Endothelial cell of umbilical vein (primary cell): ENCODE results near the gene NUP153.

Experiments used
- EZH2 ChIP-seq: IDR thresholded peaks from 2 replicates; pipeline ENCODE4 v1.6.1; 2012; ENCODE audit warnings: borderline replicate concordance, low read depth, mild to moderate bottlenecking, moderate library complexity, low read length, inconsistent platforms; ENCODE audit not compliant: severe bottlenecking
- POLR2A ChIP-seq: IDR thresholded peaks from 2 replicates; pipeline ENCODE4 v1.6.1; 2012; ENCODE audit warnings: low read depth, mild to moderate bottlenecking, control low read depth, low read length
- POLR2AphosphoS5 ChIP-seq: IDR thresholded peaks from 2 replicates; pipeline ENCODE4 v1.6.1; 2012; ENCODE audit warnings: low read depth, mild to moderate bottlenecking, control low read depth, low read length, moderate library complexity; ENCODE audit not compliant: insufficient read depth
- TF ChIP-seq, protein P1 (sequence below), 2 donors: IDR thresholded peaks; 1 replicate in 1 of 2; 2 replicates in 1 of 2; pipeline ENCODE4 v1.5.1; 2011; ENCODE audit warnings: low read length in 2 of 2, mild to moderate bottlenecking in 2 of 2, moderate library complexity in 2 of 2, control low read depth in 1 of 2, inconsistent platforms in 1 of 2, low read depth in 1 of 2; ENCODE audit not compliant: insufficient read depth in 1 of 2; ENCODE audit errors: extremely low read depth in 1 of 2

DNA sequence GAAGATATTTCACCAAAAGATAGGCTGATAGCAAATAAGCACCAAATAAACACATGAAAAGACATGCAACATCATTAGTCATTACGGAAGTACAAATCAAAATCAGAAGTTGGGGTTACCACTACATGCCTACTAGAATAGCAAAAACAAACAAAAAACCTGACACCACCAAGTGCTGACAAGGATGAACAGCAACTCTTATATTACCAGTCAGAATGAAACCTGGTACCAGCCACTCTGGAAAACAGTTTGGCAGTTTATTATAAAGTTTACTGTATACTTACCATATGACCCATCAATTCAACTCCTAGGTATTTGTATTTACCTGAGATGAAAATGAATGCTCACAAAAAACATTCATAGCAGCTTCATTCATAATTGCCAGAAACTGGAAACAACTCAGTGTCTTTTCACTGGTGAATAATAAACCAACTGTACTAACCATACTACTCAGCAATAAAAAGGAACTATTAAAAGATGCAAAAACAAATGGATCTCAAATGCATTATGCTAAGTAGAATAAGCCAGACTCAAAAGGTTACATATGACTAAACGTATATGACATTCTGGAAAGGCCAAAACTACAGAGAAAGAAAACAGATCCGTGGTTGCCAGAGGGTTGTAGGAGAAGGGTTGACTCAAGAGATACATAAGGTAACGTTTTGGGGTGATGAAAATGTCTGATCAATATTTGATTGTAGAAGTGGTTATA is 33.0 kb downstream of the NUP153 start:
- TF ChIP-seq, protein P1, sequence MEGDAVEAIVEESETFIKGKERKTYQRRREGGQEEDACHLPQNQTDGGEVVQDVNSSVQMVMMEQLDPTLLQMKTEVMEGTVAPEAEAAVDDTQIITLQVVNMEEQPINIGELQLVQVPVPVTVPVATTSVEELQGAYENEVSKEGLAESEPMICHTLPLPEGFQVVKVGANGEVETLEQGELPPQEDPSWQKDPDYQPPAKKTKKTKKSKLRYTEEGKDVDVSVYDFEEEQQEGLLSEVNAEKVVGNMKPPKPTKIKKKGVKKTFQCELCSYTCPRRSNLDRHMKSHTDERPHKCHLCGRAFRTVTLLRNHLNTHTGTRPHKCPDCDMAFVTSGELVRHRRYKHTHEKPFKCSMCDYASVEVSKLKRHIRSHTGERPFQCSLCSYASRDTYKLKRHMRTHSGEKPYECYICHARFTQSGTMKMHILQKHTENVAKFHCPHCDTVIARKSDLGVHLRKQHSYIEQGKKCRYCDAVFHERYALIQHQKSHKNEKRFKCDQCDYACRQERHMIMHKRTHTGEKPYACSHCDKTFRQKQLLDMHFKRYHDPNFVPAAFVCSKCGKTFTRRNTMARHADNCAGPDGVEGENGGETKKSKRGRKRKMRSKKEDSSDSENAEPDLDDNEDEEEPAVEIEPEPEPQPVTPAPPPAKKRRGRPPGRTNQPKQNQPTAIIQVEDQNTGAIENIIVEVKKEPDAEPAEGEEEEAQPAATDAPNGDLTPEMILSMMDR (IDR thresholded peaks at IDR 0.05; ENCODE audit: extremely low read depth in 1 of 2, insufficient read depth in 1 of 2, low read depth in 1 of 2, low read length in 2 of 2): no peak
- TF ChIP-seq POLR2AphosphoS5: no peak
- no peak for TF ChIP-seq POLR2A
- TF ChIP-seq EZH2: no peak
